Mononuclear cell (primary cell): ENCODE measurements around the gene B3GALNT2. TPM values are rescaled to one million over a fixed set of nuclear protein-coding genes. Genes with fewer than 3 reads are reported as not detected.
A peak's percentile ranks its signal among the peaks of the same experiment; 100 is the strongest.

Experiments used
- H3K27me3 ChIP-seq: 2 replicates; pipeline ENCODE4 v1.6.0; 2011; ENCODE audit warnings: low read length, control low read depth; ENCODE audit not compliant: insufficient read depth
- H3K4me1 ChIP-seq: 2 replicates; pipeline ENCODE4 v1.5.1; 2011; ENCODE audit warnings: mild to moderate bottlenecking, low read length, control low read depth; ENCODE audit not compliant: insufficient read depth
- H3K4me3 ChIP-seq: 2 replicates; pipeline ENCODE4 v1.5.1; 2011; ENCODE audit warnings: mild to moderate bottlenecking, low read length, moderate library complexity
- H3K9me3 ChIP-seq: 2 replicates; pipeline ENCODE4 v1.5.1; 2011; ENCODE audit warnings: low read depth, mild to moderate bottlenecking, control low read depth, low read length
- total RNA-seq: library from RNA; depleted of rRNA; stranded (reverse); fragments of >200 nt; gene quantifications from one replicate; pipeline ENCODE4 v1.2.3, GENCODE V29; 2012

The B3GALNT2 gene
- total RNA-seq, 1 donor = 6.5 TPM

- Histone ChIP-seq H3K4me1 (no peaks in the 10 kb centered on the region), H3K27me3 (no peaks in the 10 kb centered on the region), H3K4me3 (no peak overlapping the region), H3K9me3 (no peaks in the 10 kb centered on the region)
Measured at GRCh38 chr1:235513495-235514366, 9.5 kb upstream of the B3GALNT2 start.

- no peaks in the 10 kb centered on the region for H3K27me3 ChIP-seq
Measured at GRCh38 chr1:235511470-235512240, 7.4 kb upstream of the B3GALNT2 start.

GRCh38 chr1:235510823-235511222, 6.6 kb upstream of the B3GALNT2 start:
- H3K9me3 ChIP-seq = no peaks in the 10 kb centered on the region

More at GRCh38 chr1:235511470-235512240, 7.4 kb upstream of the B3GALNT2 start:
- H3K4me3 ChIP-seq = no peak overlapping the region
- no peaks in the 10 kb centered on the region for H3K4me1 ChIP-seq
- no peaks in the 10 kb centered on the region for H3K9me3 ChIP-seq

GRCh38 chr1:235507623-235508022, 3.4 kb upstream of the B3GALNT2 start:
- Histone ChIP-seq H3K4me3 (no peak overlapping the region), H3K27me3 (no peaks in the 10 kb centered on the region), H3K9me3 (no peaks in the 10 kb centered on the region), H3K4me1 (peaks cover 18% of the 10 kb centered on the region)

More at GRCh38 chr1:235510823-235511222, 6.6 kb upstream of the B3GALNT2 start:
- Histone ChIP-seq H3K4me3 (no peak overlapping the region), H3K4me1 (peaks cover 1% of the 10 kb centered on the region), H3K27me3 (no peaks in the 10 kb centered on the region)

- no peaks in the 10 kb centered on the region for H3K27me3 ChIP-seq
- H3K9me3 ChIP-seq = no peaks in the 10 kb centered on the region
- H3K4me1 ChIP-seq = peaks cover 21% of the 10 kb centered on the region
- peak overlapping the region; percentile 90 for H3K4me3 ChIP-seq
Measured at GRCh38 chr1:235504494-235505222, 406 bp upstream of the B3GALNT2 start.

GRCh38 chr1:235503403-235504121, 690 bp downstream of the B3GALNT2 start:
- Histone ChIP-seq H3K27me3 (no peaks in the 10 kb centered on the region), H3K4me1 (peaks cover 21% of the 10 kb centered on the region), H3K4me3 (peak overlapping the region; percentile 90), H3K9me3 (no peaks in the 10 kb centered on the region)

GRCh38 chr1:235502601-235503402, 1.4 kb downstream of the B3GALNT2 start:
- H3K4me3 ChIP-seq = peak overlapping the region; percentile 90
- no peaks in the 10 kb centered on the region for H3K27me3 ChIP-seq
- peaks cover 21% of the 10 kb centered on the region for H3K4me1 ChIP-seq
- H3K9me3 ChIP-seq = no peaks in the 10 kb centered on the region

- Histone ChIP-seq H3K9me3 (no peaks in the 10 kb centered on the region), H3K27me3 (no peaks in the 10 kb centered on the region)
Measured at GRCh38 chr1:235500971-235501540, 3.2 kb downstream of the B3GALNT2 start.

GRCh38 chr1:235495551-235495950, 8.7 kb downstream of the B3GALNT2 start:
- no peaks in the 10 kb centered on the region for H3K4me1 ChIP-seq
- no peak overlapping the region for H3K4me3 ChIP-seq
- no peaks in the 10 kb centered on the region for H3K27me3 ChIP-seq
- H3K9me3 ChIP-seq = no peaks in the 10 kb centered on the region

More at GRCh38 chr1:235500971-235501540, 3.2 kb downstream of the B3GALNT2 start:
- Histone ChIP-seq H3K4me3 (no peak overlapping the region), H3K4me1 (peaks cover 21% of the 10 kb centered on the region)

GRCh38 chr1:235495030-235495429, 9.2 kb downstream of the B3GALNT2 start:
- no peak overlapping the region for H3K4me3 ChIP-seq
- H3K9me3 ChIP-seq = no peaks in the 10 kb centered on the region
- H3K4me1 ChIP-seq = no peaks in the 10 kb centered on the region
- H3K27me3 ChIP-seq = no peaks in the 10 kb centered on the region

GRCh38 chr1:235494531-235494930, 9.7 kb downstream of the B3GALNT2 start:
- H3K4me3 ChIP-seq = no peak overlapping the region
- H3K9me3 ChIP-seq = no peaks in the 10 kb centered on the region
- H3K27me3 ChIP-seq = no peaks in the 10 kb centered on the region
- H3K4me1 ChIP-seq = no peaks in the 10 kb centered on the region

GRCh38 chr1:235491644-235492043, 12.6 kb downstream of the B3GALNT2 start:
- no peaks in the 10 kb centered on the region for H3K9me3 ChIP-seq
- no peaks in the 10 kb centered on the region for H3K27me3 ChIP-seq
- H3K4me1 ChIP-seq = no peaks in the 10 kb centered on the region
- no peak overlapping the region for H3K4me3 ChIP-seq

GRCh38 chr1:235486321-235486720, 17.9 kb downstream of the B3GALNT2 start:
- H3K4me3 ChIP-seq = no peak overlapping the region
- H3K27me3 ChIP-seq = no peaks in the 10 kb centered on the region
- no peaks in the 10 kb centered on the region for H3K4me1 ChIP-seq
- no peaks in the 10 kb centered on the region for H3K9me3 ChIP-seq
